ENCODE measurements around the gene AGAP1. TPM values are rescaled to one million over a fixed set of nuclear protein-coding genes. Genes with fewer than 3 reads are reported as not detected.

Gene AGAP1
- polyA plus RNA-seq, 2 of the 4 experiments (the other 2 are of a cell fraction): 20.2 to 21.9 TPM

DNA sequence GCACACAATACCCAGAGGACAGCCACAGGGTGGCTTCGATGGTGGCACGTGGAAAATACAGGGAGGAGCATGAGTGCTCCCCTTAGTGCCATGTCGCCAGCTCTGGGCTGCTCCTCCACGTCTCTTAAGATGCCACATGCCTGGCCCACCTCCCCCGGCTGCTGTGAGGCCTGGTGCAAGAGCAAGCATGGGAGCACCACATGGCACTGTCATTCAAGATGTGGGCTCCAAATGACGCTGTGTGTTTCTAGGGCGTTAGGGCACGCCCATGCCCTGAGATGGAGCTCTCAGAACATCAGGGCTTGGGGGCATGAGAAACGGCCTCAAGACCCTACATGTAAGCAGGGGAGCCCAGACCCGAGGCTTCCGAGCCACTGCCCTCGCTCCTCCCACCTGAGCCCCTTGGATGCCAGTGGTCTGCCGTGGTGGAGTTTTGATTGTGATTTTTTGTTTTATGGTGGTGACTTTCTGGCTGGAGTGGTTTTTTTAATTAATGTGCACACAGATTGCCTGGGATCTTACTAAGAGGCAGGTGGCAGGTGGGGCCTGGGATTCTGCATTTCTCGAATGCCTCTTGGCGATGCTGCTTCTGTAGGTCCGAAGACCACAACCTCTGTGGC, 435.0 kb downstream of the AGAP1 start:
- no peak overlapping the region for H3K4me3 ChIP-seq
- ChIA-PET POLR2A (no interaction called here), CTCF (interaction anchor here (1.4 kb wide), 1 partner anchor 149 kb away, joined by 3 read pairs; no protein-coding TSS in a partner anchor)
- FAIRE-seq (no peak), ATAC-seq (no peak), DNase-seq (ENCODE audit: low read depth in 1 of 2, low spot score in 1 of 2) (no peak)
- no peak overlapping the region for H3K27ac ChIP-seq
- H3K4me2 ChIP-seq: no peak overlapping the region
- H3K9me3 ChIP-seq: no peaks in the 10 kb centered on the region
- 87% methylated on average over 13 of the region's 16 CpGs for WGBS (ENCODE audit: missing lambda C conversion rate)
- no peaks in the 10 kb centered on the region for H3K4me1 ChIP-seq
- TF ChIP-seq MAZ (IDR thresholded peaks at IDR 0.05; ENCODE audit: borderline replicate concordance, low read depth, low read length) (no peak), EHF (CRISPR knock-in tag; IDR thresholded peaks at IDR 0.05) (no peak), HOXB13 (CRISPR knock-in tag; IDR thresholded peaks at IDR 0.05; ENCODE audit: low read depth) (no peak), CBX8 (IDR thresholded peaks at IDR 0.05) (no peak), CHD4 (IDR thresholded peaks at IDR 0.05; ENCODE audit: borderline replicate concordance) (no peak)
- TF ChIP-seq, protein P1, sequence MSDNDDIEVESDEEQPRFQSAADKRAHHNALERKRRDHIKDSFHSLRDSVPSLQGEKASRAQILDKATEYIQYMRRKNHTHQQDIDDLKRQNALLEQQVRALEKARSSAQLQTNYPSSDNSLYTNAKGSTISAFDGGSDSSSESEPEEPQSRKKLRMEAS (IDR thresholded peaks at IDR 0.05): no peak
- TF ChIP-seq, protein P2, sequence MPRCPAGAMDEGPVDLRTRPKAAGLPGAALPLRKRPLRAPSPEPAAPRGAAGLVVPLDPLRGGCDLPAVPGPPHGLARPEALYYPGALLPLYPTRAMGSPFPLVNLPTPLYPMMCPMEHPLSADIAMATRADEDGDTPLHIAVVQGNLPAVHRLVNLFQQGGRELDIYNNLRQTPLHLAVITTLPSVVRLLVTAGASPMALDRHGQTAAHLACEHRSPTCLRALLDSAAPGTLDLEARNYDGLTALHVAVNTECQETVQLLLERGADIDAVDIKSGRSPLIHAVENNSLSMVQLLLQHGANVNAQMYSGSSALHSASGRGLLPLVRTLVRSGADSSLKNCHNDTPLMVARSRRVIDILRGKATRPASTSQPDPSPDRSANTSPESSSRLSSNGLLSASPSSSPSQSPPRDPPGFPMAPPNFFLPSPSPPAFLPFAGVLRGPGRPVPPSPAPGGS (IDR thresholded peaks at IDR 0.05): no peak
- TF ChIP-seq, protein P3, sequence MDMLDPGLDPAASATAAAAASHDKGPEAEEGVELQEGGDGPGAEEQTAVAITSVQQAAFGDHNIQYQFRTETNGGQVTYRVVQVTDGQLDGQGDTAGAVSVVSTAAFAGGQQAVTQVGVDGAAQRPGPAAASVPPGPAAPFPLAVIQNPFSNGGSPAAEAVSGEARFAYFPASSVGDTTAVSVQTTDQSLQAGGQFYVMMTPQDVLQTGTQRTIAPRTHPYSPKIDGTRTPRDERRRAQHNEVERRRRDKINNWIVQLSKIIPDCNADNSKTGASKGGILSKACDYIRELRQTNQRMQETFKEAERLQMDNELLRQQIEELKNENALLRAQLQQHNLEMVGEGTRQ (IDR thresholded peaks at IDR 0.05): no peak
- TF ChIP-seq, protein P4, sequence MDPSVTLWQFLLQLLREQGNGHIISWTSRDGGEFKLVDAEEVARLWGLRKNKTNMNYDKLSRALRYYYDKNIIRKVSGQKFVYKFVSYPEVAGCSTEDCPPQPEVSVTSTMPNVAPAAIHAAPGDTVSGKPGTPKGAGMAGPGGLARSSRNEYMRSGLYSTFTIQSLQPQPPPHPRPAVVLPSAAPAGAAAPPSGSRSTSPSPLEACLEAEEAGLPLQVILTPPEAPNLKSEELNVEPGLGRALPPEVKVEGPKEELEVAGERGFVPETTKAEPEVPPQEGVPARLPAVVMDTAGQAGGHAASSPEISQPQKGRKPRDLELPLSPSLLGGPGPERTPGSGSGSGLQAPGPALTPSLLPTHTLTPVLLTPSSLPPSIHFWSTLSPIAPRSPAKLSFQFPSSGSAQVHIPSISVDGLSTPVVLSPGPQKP (IDR thresholded peaks at IDR 0.05; ENCODE audit: low read depth, low read length): no peak

DNA sequence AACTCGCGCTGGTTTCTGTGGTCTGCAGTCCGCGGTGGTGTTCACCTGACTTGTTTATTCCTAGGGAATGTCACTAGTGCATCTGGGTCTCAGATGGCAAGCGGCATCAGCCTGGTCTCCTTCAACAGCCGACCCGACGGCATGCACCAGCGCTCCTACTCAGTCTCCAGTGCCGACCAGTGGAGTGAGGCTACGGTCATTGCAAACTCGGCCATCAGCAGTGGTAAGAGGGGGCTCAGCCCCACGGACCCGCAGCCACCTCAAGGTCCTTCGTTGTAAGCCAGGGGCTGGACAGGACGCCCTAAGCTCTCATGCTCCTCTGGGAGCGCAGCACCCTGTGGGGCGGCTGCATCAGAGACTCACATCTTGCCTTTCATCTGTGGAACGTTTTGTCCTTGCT, 436.9 kb downstream of the AGAP1 start:
- no peak overlapping the region for H3K4me2 ChIP-seq
- ChIA-PET CTCF (interaction anchor here (1.2 kb wide), 1 partner anchor 148 kb away, joined by 3 read pairs; no protein-coding TSS in a partner anchor), POLR2A (no interaction called here)
- TF ChIP-seq KDM1A (IDR thresholded peaks at IDR 0.05; ENCODE audit: low read depth) (no peak), ZSCAN20 (CRISPR knock-in tag; IDR thresholded peaks at IDR 0.05) (no peak), MAZ (IDR thresholded peaks at IDR 0.05; ENCODE audit: borderline replicate concordance, low read depth, low read length) (no peak), ESRRA (IDR thresholded peaks at IDR 0.05; ENCODE audit: borderline replicate concordance, low read length) (no peak), MYC (IDR thresholded peaks at IDR 0.05; ENCODE audit: borderline replicate concordance, low read length) (no peak), RARB (CRISPR knock-in tag; IDR thresholded peaks at IDR 0.05) (no peak), GATA3 (IDR thresholded peaks at IDR 0.05; ENCODE audit: borderline replicate concordance) (no peak), RCOR1 (IDR thresholded peaks at IDR 0.05; ENCODE audit: low read depth, low read length) (no peak), SREBF2 (IDR thresholded peaks at IDR 0.05) (no peak), NR3C1 (IDR thresholded peaks at IDR 0.05) (no peak), HOXA7 (CRISPR knock-in tag; IDR thresholded peaks at IDR 0.05) (no peak), POLR2AphosphoS2 (conservative IDR thresholded peaks at IDR 0.05; ENCODE audit: low read length) (no peak), CHD2 (IDR thresholded peaks at IDR 0.05; ENCODE audit: low read length, partially characterized antibody) (no peak), JUN (IDR thresholded peaks at IDR 0.05) (no peak), KDM5A (IDR thresholded peaks at IDR 0.05) (no peak)
- TF ChIP-seq, protein P5, sequence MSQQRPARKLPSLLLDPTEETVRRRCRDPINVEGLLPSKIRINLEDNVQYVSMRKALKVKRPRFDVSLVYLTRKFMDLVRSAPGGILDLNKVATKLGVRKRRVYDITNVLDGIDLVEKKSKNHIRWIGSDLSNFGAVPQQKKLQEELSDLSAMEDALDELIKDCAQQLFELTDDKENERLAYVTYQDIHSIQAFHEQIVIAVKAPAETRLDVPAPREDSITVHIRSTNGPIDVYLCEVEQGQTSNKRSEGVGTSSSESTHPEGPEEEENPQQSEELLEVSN (IDR thresholded peaks at IDR 0.05; ENCODE audit: borderline replicate concordance, low read depth): no peak
- TF ChIP-seq, protein P4 (IDR thresholded peaks at IDR 0.05; ENCODE audit: low read depth, low read length): no peak
- TF ChIP-seq, protein P6, sequence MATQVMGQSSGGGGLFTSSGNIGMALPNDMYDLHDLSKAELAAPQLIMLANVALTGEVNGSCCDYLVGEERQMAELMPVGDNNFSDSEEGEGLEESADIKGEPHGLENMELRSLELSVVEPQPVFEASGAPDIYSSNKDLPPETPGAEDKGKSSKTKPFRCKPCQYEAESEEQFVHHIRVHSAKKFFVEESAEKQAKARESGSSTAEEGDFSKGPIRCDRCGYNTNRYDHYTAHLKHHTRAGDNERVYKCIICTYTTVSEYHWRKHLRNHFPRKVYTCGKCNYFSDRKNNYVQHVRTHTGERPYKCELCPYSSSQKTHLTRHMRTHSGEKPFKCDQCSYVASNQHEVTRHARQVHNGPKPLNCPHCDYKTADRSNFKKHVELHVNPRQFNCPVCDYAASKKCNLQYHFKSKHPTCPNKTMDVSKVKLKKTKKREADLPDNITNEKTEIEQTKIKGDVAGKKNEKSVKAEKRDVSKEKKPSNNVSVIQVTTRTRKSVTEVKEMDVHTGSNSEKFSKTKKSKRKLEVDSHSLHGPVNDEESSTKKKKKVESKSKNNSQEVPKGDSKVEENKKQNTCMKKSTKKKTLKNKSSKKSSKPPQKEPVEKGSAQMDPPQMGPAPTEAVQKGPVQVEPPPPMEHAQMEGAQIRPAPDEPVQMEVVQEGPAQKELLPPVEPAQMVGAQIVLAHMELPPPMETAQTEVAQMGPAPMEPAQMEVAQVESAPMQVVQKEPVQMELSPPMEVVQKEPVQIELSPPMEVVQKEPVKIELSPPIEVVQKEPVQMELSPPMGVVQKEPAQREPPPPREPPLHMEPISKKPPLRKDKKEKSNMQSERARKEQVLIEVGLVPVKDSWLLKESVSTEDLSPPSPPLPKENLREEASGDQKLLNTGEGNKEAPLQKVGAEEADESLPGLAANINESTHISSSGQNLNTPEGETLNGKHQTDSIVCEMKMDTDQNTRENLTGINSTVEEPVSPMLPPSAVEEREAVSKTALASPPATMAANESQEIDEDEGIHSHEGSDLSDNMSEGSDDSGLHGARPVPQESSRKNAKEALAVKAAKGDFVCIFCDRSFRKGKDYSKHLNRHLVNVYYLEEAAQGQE (IDR thresholded peaks at IDR 0.05): no peak
- TF ChIP-seq, protein P7, sequence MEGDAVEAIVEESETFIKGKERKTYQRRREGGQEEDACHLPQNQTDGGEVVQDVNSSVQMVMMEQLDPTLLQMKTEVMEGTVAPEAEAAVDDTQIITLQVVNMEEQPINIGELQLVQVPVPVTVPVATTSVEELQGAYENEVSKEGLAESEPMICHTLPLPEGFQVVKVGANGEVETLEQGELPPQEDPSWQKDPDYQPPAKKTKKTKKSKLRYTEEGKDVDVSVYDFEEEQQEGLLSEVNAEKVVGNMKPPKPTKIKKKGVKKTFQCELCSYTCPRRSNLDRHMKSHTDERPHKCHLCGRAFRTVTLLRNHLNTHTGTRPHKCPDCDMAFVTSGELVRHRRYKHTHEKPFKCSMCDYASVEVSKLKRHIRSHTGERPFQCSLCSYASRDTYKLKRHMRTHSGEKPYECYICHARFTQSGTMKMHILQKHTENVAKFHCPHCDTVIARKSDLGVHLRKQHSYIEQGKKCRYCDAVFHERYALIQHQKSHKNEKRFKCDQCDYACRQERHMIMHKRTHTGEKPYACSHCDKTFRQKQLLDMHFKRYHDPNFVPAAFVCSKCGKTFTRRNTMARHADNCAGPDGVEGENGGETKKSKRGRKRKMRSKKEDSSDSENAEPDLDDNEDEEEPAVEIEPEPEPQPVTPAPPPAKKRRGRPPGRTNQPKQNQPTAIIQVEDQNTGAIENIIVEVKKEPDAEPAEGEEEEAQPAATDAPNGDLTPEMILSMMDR (IDR thresholded peaks at IDR 0.05): no peak
- H3K4me1 ChIP-seq: no peaks in the 10 kb centered on the region
- no peak overlapping the region for H3K27ac ChIP-seq
- DNase-seq (ENCODE audit: low read depth in 1 of 2, low spot score in 1 of 2) (no peak), ATAC-seq (no peak), FAIRE-seq (no peak)
- WGBS (ENCODE audit: missing lambda C conversion rate): 83% methylated on average over 19 of the region's 19 CpGs
- H3K4me3 ChIP-seq: no peak overlapping the region
- H3K9me3 ChIP-seq: no peaks in the 10 kb centered on the region

Data from A549 (cell line).